Nephron (organoid): ENCODE measurements around the gene CORO7.

Source experiments
- H3K27ac Mint-ChIP-seq, 3 experiments: 2 replicates each; pipeline ENCODE4 v1.8.0; 2020; ENCODE audit warnings: mixed read lengths in 3 of 3, mild to moderate bottlenecking in 2 of 3, moderate library complexity in 1 of 3
- H3K27me3 Mint-ChIP-seq: 2 replicates; pipeline ENCODE4 v1.8.0; 2021; ENCODE audit warnings: low read depth, mild to moderate bottlenecking, moderate library complexity, mixed read lengths
- H3K36me3 Mint-ChIP-seq: 2 replicates; pipeline ENCODE4 v1.8.0; 2020; ENCODE audit warnings: low read depth, mixed read lengths
- H3K4me1 Mint-ChIP-seq: 2 replicates; pipeline ENCODE4 v1.8.0; 2020; ENCODE audit warnings: mixed read lengths
- H3K4me3 Mint-ChIP-seq, 3 experiments: 2 replicates each; pipeline ENCODE4 v1.8.0; 2020; ENCODE audit warnings: mild to moderate bottlenecking in 3 of 3, mixed read lengths in 3 of 3, moderate library complexity in 2 of 3
- H3K9me3 Mint-ChIP-seq: 2 replicates; pipeline ENCODE4 v1.8.0; 2020; ENCODE audit warnings: mixed read lengths
- CTCF ChIP-seq, 3 experiments: fragments of 200-600 bp; sonication (generic); IDR thresholded peaks; one replicate each; pipeline ENCODE4 v1.5.0; 2021; ENCODE audit warnings: antibody characterized with exemption in 3 of 3; ENCODE audit not compliant: unreplicated experiment in 3 of 3

Gene CORO7

GRCh38 chr16:4388271-4389021 is 27.9 kb downstream of the CORO7 start:
- no peak overlapping the region for H3K4me3 Mint-ChIP-seq
- TF ChIP-seq CTCF (IDR thresholded peaks at IDR 0.05; ENCODE audit: unreplicated experiment in 3 of 3), result no peak
- H3K27me3 Mint-ChIP-seq, result no peaks in the 10 kb centered on the region
- no peaks in the 10 kb centered on the region for H3K9me3 Mint-ChIP-seq
- peaks cover 41% of the 10 kb centered on the region for H3K4me1 Mint-ChIP-seq
- H3K27ac Mint-ChIP-seq, result peak overlapping the region in 2 of 3 experiments; percentile 54 to 89
- H3K36me3 Mint-ChIP-seq, result peaks cover under 1% of the 10 kb centered on the region

- Mint-ChIP-seq H3K4me1 (peaks cover 39% of the 10 kb centered on the region), H3K27ac (no peak overlapping the region), H3K9me3 (no peaks in the 10 kb centered on the region), H3K27me3 (no peaks in the 10 kb centered on the region), H3K4me3 (no peak overlapping the region), H3K36me3 (peaks cover 6% of the 10 kb centered on the region)
- TF ChIP-seq CTCF (IDR thresholded peaks at IDR 0.05; ENCODE audit: unreplicated experiment in 3 of 3), result no peak
Measured at GRCh38 chr16:4387781-4388180, 28.6 kb downstream of the CORO7 start.

- Mint-ChIP-seq H3K9me3 (no peaks in the 10 kb centered on the region), H3K27me3 (no peaks in the 10 kb centered on the region), H3K27ac (peak overlapping the region; percentile 42 to 73 (median 68)), H3K4me1 (peaks cover 32% of the 10 kb centered on the region), H3K36me3 (peaks cover 6% of the 10 kb centered on the region), H3K4me3 (no peak overlapping the region)
- TF ChIP-seq CTCF (IDR thresholded peaks at IDR 0.05; ENCODE audit: unreplicated experiment in 3 of 3), result no peak
Measured at GRCh38 chr16:4386951-4387565, 29.3 kb downstream of the CORO7 start.

GRCh38 chr16:4386451-4386805 is 30.0 kb downstream of the CORO7 start:
- no peak for TF ChIP-seq CTCF (IDR thresholded peaks at IDR 0.05; ENCODE audit: unreplicated experiment in 3 of 3)
- H3K27ac Mint-ChIP-seq, result peak overlapping the region in 2 of 3 experiments; percentile 68 to 73
- H3K4me1 Mint-ChIP-seq, result peaks cover 31% of the 10 kb centered on the region
- H3K9me3 Mint-ChIP-seq, result no peaks in the 10 kb centered on the region
- peaks cover 6% of the 10 kb centered on the region for H3K36me3 Mint-ChIP-seq
- no peaks in the 10 kb centered on the region for H3K27me3 Mint-ChIP-seq
- no peak overlapping the region for H3K4me3 Mint-ChIP-seq

- Mint-ChIP-seq H3K27ac (peak overlapping the region; percentile 60 to 73 (median 67)), H3K9me3 (no peaks in the 10 kb centered on the region), H3K4me3 (no peak overlapping the region), H3K4me1 (peaks cover 31% of the 10 kb centered on the region), H3K36me3 (peaks cover 6% of the 10 kb centered on the region), H3K27me3 (no peaks in the 10 kb centered on the region)
- no peak for TF ChIP-seq CTCF (IDR thresholded peaks at IDR 0.05; ENCODE audit: unreplicated experiment in 3 of 3)
Measured at GRCh38 chr16:4385789-4386450, 30.5 kb downstream of the CORO7 start.
